ENCODE results near the gene TBC1D2B. TPM values are rescaled to one million over a fixed set of nuclear protein-coding genes. Genes with fewer than 3 reads are reported as not detected.

The TBC1D2B gene
- polyA plus RNA-seq, 3 donors, result 5.9 to 53.3 (median 6.2) TPM

GRCh38 chr15:77991029-77991406 lies 86.5 kb downstream of the TBC1D2B start:
- TF ChIP-seq CTCF (IDR thresholded peaks at IDR 0.05), result no peak
- H3K9me3 Mint-ChIP-seq, result no peaks in the 10 kb centered on the region
- H3K36me3 ChIP-seq (replicated peaks in 1 of 2; ENCODE audit: control insufficient read depth in 1 of 2, insufficient read depth in 2 of 2, low read length in 2 of 2), result peaks cover 7 to 11% of the 10 kb centered on the region in 2 donors
- intact Hi-C loops (cut with micrococcal nuclease), result no loop called here
- peaks cover 14 to 27% of the 10 kb centered on the region in 2 donors for H3K36me3 Mint-ChIP-seq
- no peak for DNase-seq
- H3K79me2 ChIP-seq (ENCODE audit: insufficient read depth, low read length), result no peaks in the 10 kb centered on the region
- H3K4me1 ChIP-seq (ENCODE audit: control insufficient read depth in 1 of 2, insufficient read depth in 2 of 2, low read length in 2 of 2), result no peaks in the 10 kb centered on the region
- H3K9me3 ChIP-seq (replicated peaks in 1 of 2; ENCODE audit: control insufficient read depth in 1 of 2, insufficient read depth in 1 of 2, low read length in 2 of 2), result no peaks in the 10 kb centered on the region
- no peak overlapping the region for H3K4me2 ChIP-seq (replicated peaks; ENCODE audit: extremely low read depth, low read length, poor library complexity, severe bottlenecking)
- no peak overlapping the region for H2AFZ ChIP-seq (ENCODE audit: insufficient read depth, low read depth, low read length, poor library complexity, severe bottlenecking)
- H3K27ac ChIP-seq (ENCODE audit: low read depth in 1 of 2, low read length in 2 of 2), result no peak overlapping the region
- H3K27ac Mint-ChIP-seq, result no peak overlapping the region
- no peak overlapping the region for H3K4me3 ChIP-seq (replicated peaks in 1 of 3; ENCODE audit: low read depth in 2 of 3, low read length in 3 of 3)
- no peaks in the 10 kb centered on the region for H3K27me3 ChIP-seq (ENCODE audit: control insufficient read depth in 2 of 2, insufficient read depth in 2 of 2, low read length in 2 of 2)
- WGBS (ENCODE audit: insufficient coverage), result 85% methylated on average over 10 of the region's 12 CpGs
- no peaks in the 10 kb centered on the region for H4K20me1 ChIP-seq (ENCODE audit: insufficient read depth, low read length)
- no peak overlapping the region for H3K4me3 Mint-ChIP-seq
- H3K27me3 Mint-ChIP-seq (ENCODE audit: low read depth in 3 of 3), result peaks cover 2 to 3% (median 3%) of the 10 kb centered on the region in 3 donors
- H3K9ac ChIP-seq (ENCODE audit: insufficient read depth, low read length, poor library complexity, severe bottlenecking), result no peak overlapping the region
- H3K4me1 Mint-ChIP-seq, result peaks cover 2% of the 10 kb centered on the region

DNA sequence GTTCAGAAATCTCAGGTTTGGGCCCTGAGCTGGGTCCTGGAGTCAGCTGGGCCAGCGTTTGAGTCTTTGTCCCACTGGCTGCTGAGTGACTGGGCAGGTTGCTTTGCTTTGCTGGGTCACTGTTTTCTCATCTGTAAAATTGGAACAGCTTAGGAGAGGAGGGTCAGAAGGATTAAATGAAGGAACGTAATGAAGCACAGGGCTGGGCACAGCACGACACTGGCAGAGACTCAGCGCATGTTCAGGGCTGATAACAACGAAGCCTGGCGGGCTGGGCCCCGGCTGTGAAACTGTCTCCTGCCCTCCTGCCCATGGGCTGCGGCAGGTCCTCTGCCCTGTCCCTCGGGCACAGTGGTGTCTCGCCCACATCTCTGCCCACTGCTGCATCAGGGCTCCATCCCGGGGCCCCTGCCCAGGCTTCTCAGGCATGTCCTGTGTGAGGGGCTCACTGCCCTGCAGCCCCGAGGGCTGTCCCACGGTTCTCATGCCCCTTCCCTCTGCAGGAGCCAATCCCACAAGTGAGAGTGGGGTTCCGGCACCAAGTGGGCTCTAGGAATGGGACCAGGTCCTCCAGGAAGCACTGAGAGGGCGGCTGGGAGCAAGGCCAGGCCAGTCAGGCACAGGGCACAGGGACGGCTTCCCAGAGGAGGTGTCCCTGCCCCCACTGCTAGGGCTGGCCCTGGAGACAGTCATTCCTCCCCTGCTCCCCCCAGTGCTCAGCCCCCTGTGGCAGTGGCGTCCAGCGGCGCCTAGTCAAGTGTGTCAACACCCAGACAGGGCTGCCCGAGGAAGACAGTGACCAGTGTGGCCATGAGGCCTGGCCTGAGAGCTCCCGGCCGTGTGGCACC lies 88.0 kb downstream of the TBC1D2B start:
- no peak for DNase-seq
- intact Hi-C loops (cut with micrococcal nuclease), result no loop called here
- TF ChIP-seq CTCF (IDR thresholded peaks at IDR 0.05), result no peak

More for the DNA sequence above, 88.0 kb downstream of the TBC1D2B start:
- H3K27ac Mint-ChIP-seq, result peak overlapping the region in 2 of 7 donors; percentile 38
- no peak overlapping the region for H3K4me3 Mint-ChIP-seq
- H2AFZ ChIP-seq (ENCODE audit: insufficient read depth, low read depth, low read length, poor library complexity, severe bottlenecking), result no peak overlapping the region
- H3K4me2 ChIP-seq (replicated peaks; ENCODE audit: extremely low read depth, low read length, poor library complexity, severe bottlenecking), result no peak overlapping the region
- H3K4me1 Mint-ChIP-seq, result peaks cover 2% of the 10 kb centered on the region
- H4K20me1 ChIP-seq (ENCODE audit: insufficient read depth, low read length), result no peaks in the 10 kb centered on the region
- H3K36me3 Mint-ChIP-seq, result peaks cover 14 to 20% of the 10 kb centered on the region in 2 donors
- H3K9me3 ChIP-seq (replicated peaks in 1 of 2; ENCODE audit: control insufficient read depth in 1 of 2, insufficient read depth in 1 of 2, low read length in 2 of 2), result no peaks in the 10 kb centered on the region
- H3K27me3 ChIP-seq (ENCODE audit: control insufficient read depth in 2 of 2, insufficient read depth in 2 of 2, low read length in 2 of 2), result no peaks in the 10 kb centered on the region
- peaks cover 7 to 11% of the 10 kb centered on the region in 2 donors for H3K36me3 ChIP-seq (replicated peaks in 1 of 2; ENCODE audit: control insufficient read depth in 1 of 2, insufficient read depth in 2 of 2, low read length in 2 of 2)
- H3K4me1 ChIP-seq (ENCODE audit: control insufficient read depth in 1 of 2, insufficient read depth in 2 of 2, low read length in 2 of 2), result no peaks in the 10 kb centered on the region
- no peaks in the 10 kb centered on the region for H3K9me3 Mint-ChIP-seq
- H3K27ac ChIP-seq (ENCODE audit: low read depth in 1 of 2, low read length in 2 of 2), result no peak overlapping the region
- H3K4me3 ChIP-seq (replicated peaks in 1 of 3; ENCODE audit: low read depth in 2 of 3, low read length in 3 of 3), result no peak overlapping the region
- no peak overlapping the region for H3K9ac ChIP-seq (ENCODE audit: insufficient read depth, low read length, poor library complexity, severe bottlenecking)
- WGBS (ENCODE audit: insufficient coverage), result 80% methylated on average over 14 of the region's 22 CpGs
- H3K27me3 Mint-ChIP-seq (ENCODE audit: low read depth in 3 of 3), result peaks cover 2 to 5% (median 3%) of the 10 kb centered on the region in 3 donors
- no peaks in the 10 kb centered on the region for H3K79me2 ChIP-seq (ENCODE audit: insufficient read depth, low read length)

All from CD14-positive monocyte (primary cell).